ENCODE data around the gene CAT. TPM values are rescaled to one million over a fixed set of nuclear protein-coding genes. Genes with fewer than 3 reads are reported as not detected.
A peak's percentile ranks its signal among the peaks of the same experiment; 100 is the strongest.

Gene CAT
- total RNA-seq, 4 donors from 2014 or later = 232 to 609 (median 451) TPM

DNA sequence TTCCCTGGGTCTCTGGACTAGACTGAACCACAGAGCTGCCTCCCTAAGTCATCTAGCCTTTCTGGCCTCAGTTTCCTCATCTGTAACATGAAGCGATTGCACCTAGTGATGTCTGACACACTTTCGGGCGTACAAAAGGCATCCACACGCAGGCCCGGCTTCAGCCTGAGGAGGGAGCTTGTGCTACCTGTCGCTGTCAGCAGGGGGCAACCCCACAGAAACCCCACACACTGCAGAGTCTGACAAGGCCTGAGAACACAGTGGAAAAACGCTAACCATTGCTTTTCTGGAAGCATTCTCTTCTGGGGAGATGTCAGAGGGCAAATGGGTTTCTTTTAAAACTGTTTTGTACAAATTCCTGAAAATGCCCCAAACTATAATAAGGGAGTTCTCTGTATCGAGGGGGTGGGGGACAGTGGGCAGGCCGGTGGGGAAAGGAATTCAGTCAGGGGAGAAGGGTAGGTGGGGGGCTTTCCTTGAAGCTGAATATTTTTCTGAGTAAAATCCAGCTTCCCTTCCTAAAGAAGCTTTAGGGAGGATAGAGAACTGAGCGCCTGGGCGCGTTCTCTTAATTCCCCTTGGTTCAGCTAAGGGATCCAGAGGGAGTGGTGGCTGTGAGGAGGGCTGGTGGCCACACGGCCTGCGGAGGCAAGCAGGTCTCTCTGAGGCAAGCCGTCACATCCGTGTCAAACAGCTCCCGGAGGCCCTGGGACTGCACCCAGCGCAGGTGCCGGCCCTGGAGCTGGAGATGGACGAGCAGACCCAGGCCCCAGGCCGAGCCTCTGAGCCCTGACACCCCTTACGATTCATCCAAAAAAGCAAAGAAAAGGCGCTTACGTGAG is 74.3 kb downstream of the CAT start:
- H3K27ac ChIP-seq = no peak overlapping the region
- peak; percentile 24 to 48 for DNase-seq
- no peaks in the 10 kb centered on the region for H3K4me1 ChIP-seq
- TF ChIP-seq POLR2A (IDR thresholded peaks at IDR 0.05) = no peak
- TF ChIP-seq, protein P1, sequence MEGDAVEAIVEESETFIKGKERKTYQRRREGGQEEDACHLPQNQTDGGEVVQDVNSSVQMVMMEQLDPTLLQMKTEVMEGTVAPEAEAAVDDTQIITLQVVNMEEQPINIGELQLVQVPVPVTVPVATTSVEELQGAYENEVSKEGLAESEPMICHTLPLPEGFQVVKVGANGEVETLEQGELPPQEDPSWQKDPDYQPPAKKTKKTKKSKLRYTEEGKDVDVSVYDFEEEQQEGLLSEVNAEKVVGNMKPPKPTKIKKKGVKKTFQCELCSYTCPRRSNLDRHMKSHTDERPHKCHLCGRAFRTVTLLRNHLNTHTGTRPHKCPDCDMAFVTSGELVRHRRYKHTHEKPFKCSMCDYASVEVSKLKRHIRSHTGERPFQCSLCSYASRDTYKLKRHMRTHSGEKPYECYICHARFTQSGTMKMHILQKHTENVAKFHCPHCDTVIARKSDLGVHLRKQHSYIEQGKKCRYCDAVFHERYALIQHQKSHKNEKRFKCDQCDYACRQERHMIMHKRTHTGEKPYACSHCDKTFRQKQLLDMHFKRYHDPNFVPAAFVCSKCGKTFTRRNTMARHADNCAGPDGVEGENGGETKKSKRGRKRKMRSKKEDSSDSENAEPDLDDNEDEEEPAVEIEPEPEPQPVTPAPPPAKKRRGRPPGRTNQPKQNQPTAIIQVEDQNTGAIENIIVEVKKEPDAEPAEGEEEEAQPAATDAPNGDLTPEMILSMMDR (IDR thresholded peaks at IDR 0.05) = peak in 5 of 6 experiments; percentile 23 to 62 (median 46)
- H3K27me3 ChIP-seq = no peaks in the 10 kb centered on the region
- no peaks in the 10 kb centered on the region for H3K36me3 ChIP-seq
- intact Hi-C loops (cut with DNase I) = no loop called here
- no peaks in the 10 kb centered on the region for H3K9me3 ChIP-seq
- no peak overlapping the region for H3K4me3 ChIP-seq (replicated peaks in 1 of 3)
- WGBS, 2 donors = 69 to 71% methylated on average over 24 of the region's 24 CpGs

- intact Hi-C loops (cut with DNase I) = no loop called here
These were observed 75.1 kb downstream of the CAT start, which contains the start of gene ELF5 for GRCh38 chr11:34513682-34514449. ELF5 (minus strand) TSS chr11:34513794; CDS start chr11:34505749, 8,045 bp downstream.

DNA sequence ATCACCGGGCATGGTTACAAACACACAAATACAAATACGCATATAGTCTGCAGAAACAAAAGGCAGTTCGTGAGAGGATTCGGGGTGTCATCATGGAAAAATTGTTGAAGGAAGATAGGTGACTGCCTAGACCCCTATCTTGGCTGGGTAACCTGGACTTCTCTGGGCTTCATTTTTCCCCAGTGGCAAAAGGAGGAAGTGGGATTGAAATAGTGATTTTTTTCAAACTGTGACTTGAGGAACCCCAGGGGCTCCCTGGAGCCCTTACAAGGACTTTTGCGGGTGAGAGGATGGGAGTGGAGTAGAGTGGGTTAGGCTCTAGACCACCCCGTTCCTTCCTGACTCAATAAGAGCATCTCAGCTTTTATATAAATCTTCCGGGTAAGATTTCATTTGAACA is 75.9 kb downstream of the CAT start:
- no peaks in the 10 kb centered on the region for H3K4me1 ChIP-seq
- no peaks in the 10 kb centered on the region for H3K36me3 ChIP-seq
- no peak overlapping the region for H3K27ac ChIP-seq
- DNase-seq = no peak
- no peaks in the 10 kb centered on the region for H3K27me3 ChIP-seq
- H3K4me3 ChIP-seq (replicated peaks in 1 of 3) = no peak overlapping the region
- H3K9me3 ChIP-seq = no peaks in the 10 kb centered on the region
- intact Hi-C loops (cut with DNase I) = no loop called here
- WGBS, 2 donors = 88% methylated on average over 7 of the region's 7 CpGs
- TF ChIP-seq, protein P1 (IDR thresholded peaks at IDR 0.05) = no peak
- no peak for TF ChIP-seq POLR2A (IDR thresholded peaks at IDR 0.05)

More at GRCh38 chr11:34513682-34514449, 75.1 kb downstream of the CAT start, which contains the start of gene ELF5:
- no peaks in the 10 kb centered on the region for H3K4me1 ChIP-seq
- no peaks in the 10 kb centered on the region for H3K9me3 ChIP-seq
- no peak within 1 kb of the TSS for H3K27ac ChIP-seq
- no peak for DNase-seq
- no peaks in the 10 kb centered on the region for H3K36me3 ChIP-seq
- WGBS, 2 donors = 80 to 85% methylated on average over 17 of the region's 17 CpGs
- TF ChIP-seq POLR2A (IDR thresholded peaks at IDR 0.05) = no peak
- TF ChIP-seq, protein P1 (IDR thresholded peaks at IDR 0.05) = no peak
- H3K27me3 ChIP-seq = no peaks in the 10 kb centered on the region
- H3K4me3 ChIP-seq (replicated peaks in 1 of 3) = no peak within 1 kb of the TSS

DNA sequence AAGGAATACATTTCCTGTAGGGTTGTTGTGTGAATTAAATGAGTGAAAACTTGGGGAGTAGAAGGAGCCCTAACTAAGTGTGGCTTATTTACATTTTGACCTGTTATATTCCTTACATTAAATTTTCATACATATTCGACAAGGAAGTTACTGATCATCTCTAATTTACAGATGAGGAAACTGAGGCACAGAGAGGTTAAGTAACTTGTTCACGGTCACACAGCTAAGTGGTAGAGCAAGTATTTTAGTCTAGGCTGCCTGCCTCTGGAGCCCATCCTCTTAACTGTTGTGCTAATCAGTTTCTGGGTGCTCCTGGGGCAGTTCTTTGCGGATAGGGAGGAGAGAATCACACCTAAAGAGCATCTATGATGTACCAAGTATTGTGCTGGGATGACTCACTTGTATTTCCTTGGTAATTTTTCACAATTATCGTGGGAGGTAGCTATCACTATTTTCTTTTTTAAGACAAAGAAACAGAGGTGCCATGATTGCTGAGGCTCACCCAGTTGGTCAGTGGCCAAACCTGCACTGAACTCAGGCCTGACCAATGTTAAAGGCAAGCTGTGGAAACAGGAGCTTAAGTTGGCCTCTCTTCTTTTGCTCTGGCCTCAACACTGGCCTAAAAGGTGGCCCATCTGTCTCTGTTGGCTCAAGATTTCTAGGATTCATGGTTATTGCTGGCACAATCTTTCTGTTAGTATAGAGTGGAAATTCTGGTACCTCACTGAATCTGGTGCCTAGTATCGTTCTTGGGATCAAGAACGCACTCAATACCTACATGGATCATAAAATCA is 77.7 kb downstream of the CAT start:
- Histone ChIP-seq H3K4me3 (replicated peaks in 1 of 3) (no peak overlapping the region), H3K9me3 (no peaks in the 10 kb centered on the region)

More for the DNA sequence above, 77.7 kb downstream of the CAT start:
- no peak for TF ChIP-seq POLR2A (IDR thresholded peaks at IDR 0.05)
- TF ChIP-seq, protein P1 (IDR thresholded peaks at IDR 0.05) = no peak
- intact Hi-C loops (cut with DNase I) = no loop called here
- 90 to 93% methylated on average over 6 of the region's 6 CpGs for WGBS, 2 donors
- no peaks in the 10 kb centered on the region for H3K4me1 ChIP-seq
- no peak overlapping the region for H3K27ac ChIP-seq
- no peak for DNase-seq
- no peaks in the 10 kb centered on the region for H3K27me3 ChIP-seq
- H3K36me3 ChIP-seq = no peaks in the 10 kb centered on the region

Data from thyroid gland (tissue), 4 donors.